Measurements from ENCODE around the gene CHIT1.
"Not testable (repeated sequence)": the region's sequence is repeated elsewhere in the genome, so short reads cannot be mapped to it uniquely, and the experiment has no call there.

Gene CHIT1

GRCh38 chr1:203229471-203230135, at the start of gene CHIT1:
TSS of gene CHIT1 (minus strand) at chr1:203229673. CDS start at chr1:203229636, 37 bp downstream.
- no peak for DNase-seq

DNA sequence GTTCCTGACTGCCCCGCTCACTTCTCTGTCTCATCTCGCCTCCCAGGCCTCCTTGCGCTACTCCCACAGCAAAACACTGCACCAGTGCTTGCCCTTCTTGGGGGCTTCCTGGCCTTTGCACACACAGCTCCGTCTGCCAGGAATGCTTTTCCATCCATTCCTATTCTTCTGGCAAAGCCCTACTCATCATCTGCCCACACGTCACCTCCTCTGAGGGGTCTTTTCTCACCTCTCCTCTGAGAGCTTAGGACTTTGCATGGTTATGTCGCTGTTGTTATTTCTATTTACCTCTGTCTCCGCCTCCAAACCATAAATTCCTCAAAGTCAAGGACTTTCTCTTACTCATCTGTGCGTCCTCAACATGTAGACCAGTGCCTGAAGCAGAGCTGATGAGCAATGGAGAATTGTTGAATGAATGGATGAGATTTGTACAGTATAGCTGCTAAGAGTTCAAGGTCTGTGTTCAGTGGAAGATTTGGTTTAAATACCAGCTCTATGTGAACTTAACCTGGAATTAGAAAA, 49.5 kb upstream of the CHIT1 start:
- no peak for DNase-seq

DNA sequence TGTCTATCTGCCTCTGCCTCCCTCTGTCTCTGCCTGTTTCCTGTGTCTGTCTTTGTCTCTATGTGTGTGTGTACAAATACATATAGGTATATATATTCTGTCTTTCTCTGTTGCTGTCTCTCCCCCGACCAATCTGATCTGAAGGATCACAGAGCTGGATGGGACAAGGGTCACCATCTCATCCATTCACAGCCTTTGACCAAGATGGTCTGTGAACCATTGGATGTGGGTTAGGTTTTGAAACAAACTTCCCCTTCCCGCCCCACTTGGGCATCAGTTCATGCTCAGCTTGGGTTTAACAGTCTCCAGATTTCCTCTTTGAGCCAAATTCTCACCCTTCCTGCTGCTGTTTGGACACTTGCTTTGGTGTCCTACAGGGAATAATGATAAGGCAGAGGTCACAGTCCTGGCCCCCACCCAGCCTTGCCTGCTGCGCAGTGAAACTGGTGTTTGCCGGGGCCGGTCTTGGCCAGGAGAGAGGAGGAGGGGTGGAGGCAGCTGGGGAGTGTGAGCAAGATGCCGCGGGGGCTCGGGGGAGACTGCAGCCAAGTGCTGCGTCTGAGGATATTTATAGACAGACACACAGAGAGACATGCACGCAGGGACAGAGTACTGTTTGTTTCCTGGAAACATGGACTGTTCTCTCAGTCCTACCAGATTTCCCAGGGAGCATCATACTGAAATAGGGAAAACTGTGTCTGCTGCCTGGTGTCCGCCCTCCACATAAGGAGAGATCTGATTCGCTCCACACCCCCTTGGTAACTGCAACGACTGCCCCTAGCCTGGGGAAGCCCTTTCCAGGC, 48.8 kb upstream of the CHIT1 start:
- DNase-seq = peak; percentile 41

- peak; percentile 55 for DNase-seq
These were observed 47.6 kb upstream of the CHIT1 start for GRCh38 chr1:203276916-203277545.

GRCh38 chr1:203276408-203276807, 46.9 kb upstream of the CHIT1 start:
- DNase-seq = no peak

DNA sequence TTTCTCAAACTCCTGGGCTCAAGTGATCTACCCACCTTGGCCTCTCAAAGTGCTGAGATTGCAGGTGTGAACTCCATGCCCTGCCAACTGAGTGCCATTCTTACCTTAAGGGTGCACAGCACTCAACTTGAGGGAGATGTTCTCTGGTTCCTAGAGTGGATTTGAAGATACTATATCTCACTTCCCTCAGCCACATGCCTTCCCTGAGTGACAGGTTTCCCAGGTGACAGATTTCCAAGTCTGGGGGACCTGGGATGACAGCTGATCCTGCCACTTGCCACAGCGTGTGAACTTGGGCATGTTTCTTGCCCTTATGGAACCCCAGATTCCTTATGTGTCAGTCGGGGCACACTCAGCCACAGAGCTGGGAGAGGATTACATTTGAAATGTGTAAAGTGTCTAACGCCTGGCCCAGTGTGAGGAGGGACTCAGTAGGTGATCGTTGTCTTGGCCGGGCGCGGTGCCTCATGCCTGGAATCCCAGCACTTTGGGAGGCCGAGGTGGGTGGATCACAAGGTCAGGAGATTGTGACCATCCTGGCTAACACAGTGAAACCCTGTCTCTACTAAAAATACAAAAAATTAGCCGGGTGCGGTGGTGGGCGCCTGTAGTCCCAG, 46.3 kb upstream of the CHIT1 start:
- no peak for DNase-seq

GRCh38 chr1:203274603-203275381, 45.3 kb upstream of the CHIT1 start:
- no peak for DNase-seq

- DNase-seq = no peak
These were observed 44.6 kb upstream of the CHIT1 start for GRCh38 chr1:203273869-203274602.

DNA sequence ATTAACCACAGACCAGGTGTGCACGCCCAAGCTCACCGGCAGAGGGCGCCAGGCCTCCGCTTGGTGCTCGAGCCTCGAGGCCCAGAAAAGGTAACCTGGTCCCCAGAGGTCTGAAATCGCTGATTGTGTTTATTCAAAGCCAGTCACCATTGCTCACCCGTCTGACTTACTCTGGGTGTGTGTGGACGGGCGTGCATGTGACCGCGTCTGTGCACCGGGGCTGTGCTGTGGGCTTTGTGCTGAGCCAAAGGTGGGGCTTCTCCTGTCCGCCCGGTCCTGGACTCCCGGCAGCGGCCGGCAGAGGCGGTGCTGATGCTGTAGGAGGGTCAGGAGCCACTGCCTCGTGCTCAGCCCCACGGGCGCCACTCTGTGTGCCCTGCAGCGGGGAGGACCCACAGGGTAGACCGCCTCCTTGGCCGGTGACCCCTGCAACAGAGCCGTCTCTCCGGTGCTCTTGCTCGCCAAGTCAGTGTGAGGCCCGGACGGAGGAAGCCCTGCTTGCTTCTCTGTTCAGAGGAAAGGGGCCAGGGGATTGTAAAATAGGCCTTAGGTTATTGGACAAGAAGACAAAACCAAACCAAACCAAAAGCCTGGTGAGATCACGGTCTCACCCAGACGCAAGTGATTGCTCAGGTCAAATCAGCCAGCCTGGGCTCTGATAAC, 43.9 kb upstream of the CHIT1 start:
- DNase-seq = peak; percentile 86

GRCh38 chr1:203272633-203273205, 43.2 kb upstream of the CHIT1 start:
- DNase-seq = no peak

DNA sequence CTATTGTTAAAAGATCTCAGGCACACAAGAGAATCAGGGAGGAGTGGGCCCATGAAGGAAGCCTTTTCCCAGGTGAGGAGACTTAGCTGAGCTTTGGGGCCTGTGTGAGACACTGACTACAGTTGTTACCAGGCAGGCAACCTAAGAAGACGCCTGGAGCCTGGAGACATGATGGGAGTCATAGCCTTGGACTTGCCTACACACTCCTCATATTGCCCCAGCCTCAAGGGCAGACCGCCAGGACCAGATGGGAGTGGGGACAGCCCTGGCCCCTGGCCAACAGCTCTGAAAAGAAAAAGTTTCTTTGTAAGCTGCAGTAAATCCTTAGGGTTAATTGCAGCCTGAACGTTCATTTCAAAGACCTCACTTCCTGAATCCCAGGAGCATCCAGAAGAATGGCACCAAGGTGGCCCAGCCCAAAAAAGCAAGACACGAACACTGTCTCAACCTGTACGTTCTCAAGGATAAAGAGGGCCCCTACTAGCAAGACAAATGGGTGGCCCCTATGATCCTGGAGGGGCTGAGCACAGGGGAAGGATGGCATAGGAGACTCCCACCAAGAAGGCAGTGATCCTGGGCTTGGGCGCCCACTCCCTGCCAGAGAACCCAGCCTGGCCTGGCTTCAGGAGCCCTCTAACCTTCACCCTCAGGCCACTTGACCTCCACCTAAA, 42.6 kb upstream of the CHIT1 start:
- DNase-seq = no peak

DNA sequence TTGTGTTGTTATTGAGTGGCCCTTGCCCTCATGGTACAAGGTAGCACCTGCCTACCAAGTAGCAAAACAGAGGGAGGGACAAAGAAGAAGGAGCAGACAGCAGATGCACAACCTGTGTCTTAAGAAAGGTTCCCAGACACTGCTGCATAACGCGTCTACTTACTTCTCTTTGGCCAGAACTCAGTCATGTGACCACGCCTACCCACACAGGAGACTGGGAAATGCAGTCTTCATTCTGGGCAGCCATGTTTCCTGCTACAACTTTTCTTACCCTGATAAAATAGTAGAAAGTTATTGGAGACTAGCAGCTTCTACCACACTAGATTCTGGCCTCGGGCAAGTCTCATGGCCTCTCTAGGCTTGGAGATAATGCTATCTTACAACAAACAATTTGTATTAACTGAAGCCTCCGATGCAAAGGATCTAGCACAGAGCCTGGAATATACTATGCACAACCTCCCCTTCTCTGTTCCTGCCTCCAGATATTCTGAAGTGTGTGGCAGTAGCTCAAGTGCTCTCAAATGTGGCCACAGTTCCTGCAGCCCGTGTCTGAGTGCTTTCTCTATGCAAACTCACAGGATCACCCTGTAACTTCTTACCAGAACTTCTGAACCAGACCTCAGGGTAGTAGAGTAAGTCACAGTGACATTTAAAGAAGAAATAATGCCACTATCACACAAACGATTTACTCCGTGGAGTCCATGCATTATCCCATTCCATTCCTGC, 41.7 kb upstream of the CHIT1 start:
- DNase-seq = no peak

DNA sequence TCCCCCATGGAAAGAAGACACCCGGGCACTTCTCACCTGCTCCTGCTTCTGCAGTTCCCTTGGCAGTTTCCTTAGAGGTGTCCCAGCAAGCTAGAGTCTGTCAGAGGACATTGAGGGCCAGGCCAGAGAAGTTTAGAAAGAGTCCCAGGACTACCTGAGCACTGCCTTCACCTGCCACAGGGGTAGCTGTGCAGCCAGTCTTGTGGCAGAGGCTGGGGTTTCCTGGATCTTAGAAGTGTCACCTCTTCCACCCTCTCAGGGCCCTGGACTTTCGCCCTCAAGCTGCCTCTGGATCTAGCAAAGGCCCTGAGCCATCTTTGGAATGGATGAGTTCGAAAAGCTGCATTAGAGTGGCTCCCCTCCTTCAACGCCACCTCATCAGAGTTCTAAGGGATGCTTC, 41.0 kb upstream of the CHIT1 start:
- no peak for DNase-seq

- no peak for DNase-seq
These were observed 40.2 kb upstream of the CHIT1 start for GRCh38 chr1:203269654-203270020.

DNA sequence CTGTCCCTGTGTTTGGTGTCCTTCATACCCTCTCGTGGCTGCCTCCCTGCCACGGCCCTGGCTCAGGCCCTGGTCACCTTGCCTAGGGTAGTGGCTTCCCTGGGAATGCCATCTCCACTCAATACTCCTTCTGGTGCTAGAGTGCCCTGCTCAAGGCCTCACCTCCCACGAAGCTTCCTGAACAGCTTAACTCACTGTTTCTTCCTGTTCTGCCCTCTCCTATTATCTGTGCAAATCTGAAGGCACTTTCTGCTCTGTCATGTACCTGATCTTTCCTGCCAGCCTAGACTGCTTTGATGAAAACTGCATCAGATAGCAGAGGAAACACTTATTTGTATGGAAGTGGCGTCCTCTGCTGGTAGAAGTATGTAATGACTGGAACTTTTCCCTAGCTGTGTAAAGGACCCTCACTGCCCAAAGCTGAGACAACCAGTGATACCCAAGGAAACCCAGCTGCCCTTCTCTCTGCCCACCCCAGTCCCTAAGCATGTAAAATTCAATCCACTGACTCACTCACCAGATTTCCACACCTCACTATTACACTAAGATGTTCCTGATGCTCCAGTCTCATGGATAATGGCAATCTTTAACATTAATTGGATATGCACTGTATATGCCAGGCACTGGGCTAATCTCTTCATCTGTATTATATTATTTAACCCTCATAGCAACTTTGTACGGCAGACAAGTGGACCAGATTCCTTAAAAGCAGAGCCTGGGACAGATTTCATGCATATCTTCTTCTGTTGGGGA, 39.6 kb upstream of the CHIT1 start:
- DNase-seq = peak; percentile 74

GRCh38 chr1:203267912-203268311, 38.4 kb upstream of the CHIT1 start:
- DNase-seq = no peak

GRCh38 chr1:203267347-203267846, 37.9 kb upstream of the CHIT1 start:
- peak; percentile 87 for DNase-seq

DNA sequence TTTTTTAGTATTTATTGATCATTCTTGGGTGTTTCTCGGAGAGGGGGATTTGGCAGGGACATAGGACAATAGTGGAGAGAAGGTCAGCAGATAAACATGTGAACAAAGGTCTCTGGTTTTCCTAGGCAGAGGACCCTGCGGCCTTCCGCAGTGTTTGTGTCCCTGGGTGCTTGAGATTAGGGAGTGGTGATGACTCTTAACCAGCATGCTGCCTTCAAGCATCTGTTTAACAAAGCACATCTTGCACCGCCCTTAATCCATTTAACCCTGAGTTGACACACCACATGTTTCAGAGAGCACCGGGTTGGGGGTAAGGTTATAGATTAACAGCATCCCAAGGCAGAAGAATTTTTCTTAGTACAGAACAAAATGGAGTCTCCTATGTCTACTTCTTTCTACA, 36.7 kb upstream of the CHIT1 start:
- DNase-seq = not testable (repeated sequence)

DNA sequence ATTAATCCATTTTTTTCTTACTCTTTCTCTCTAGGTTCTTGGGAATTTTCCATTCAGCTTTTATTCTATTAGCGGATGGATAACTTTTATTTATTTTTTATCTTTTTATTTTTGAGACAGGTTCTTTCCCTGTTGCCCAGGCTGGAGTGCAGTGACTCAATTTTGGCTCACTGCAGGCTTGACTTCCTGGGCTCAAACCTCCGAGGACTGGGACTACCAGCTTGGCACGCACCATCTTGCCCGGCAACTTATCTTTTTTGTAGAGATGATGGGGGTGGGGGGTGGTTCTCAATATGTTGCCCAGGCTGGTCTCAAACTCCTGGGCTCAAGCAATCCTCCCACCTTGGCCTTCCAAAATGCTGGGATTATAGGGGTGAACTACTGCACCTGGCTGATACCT, 36.1 kb upstream of the CHIT1 start:
- DNase-seq = no peak

Measured in NCI-H1092 (cell line).